Ishikawa (cell line): ENCODE results near the gene SAMSN1.

Experiments used
- CEBPB ChIP-seq: IDR thresholded peaks from 2 replicates; pipeline ENCODE4 v1.6.1; 2012
- EGR1 ChIP-seq: IDR thresholded peaks from 2 replicates; pipeline ENCODE4 v1.6.1; 2012
- EP300 ChIP-seq: IDR thresholded peaks from 2 replicates; pipeline ENCODE4 v1.6.1; 2012; ENCODE audit warnings: borderline replicate concordance
- TAF1 ChIP-seq: IDR thresholded peaks from 2 replicates; pipeline ENCODE4 v1.6.1; 2012; ENCODE audit warnings: low read depth, mild to moderate bottlenecking
- YY1 ChIP-seq: IDR thresholded peaks from 2 replicates; pipeline ENCODE4 v1.6.1; 2012; ENCODE audit warnings: low read depth
- TF ChIP-seq, protein P1 (sequence below): IDR thresholded peaks from 2 replicates; pipeline ENCODE4 v1.6.1; 2012; ENCODE audit warnings: low read depth, mild to moderate bottlenecking

DNA sequence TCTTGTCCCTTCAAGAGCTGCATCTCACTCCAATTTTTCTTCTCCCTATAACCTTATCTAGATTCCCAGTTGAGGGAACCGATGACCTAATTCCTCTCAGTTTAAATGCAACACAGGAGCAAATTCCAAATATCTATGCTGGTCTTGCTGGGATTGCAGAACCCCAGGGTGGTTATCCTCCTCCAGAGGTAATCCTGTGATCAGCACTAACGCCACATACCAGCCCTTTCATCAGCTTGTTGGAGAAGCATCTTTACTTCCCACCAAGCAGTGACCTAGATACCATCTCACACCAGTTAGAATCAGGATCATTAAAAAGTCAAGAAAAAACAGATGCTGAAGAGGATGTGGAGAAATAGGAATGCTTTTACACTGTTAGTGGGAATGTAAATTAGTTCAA, 52.4 kb downstream of the SAMSN1 start:
- TF ChIP-seq, protein P1, sequence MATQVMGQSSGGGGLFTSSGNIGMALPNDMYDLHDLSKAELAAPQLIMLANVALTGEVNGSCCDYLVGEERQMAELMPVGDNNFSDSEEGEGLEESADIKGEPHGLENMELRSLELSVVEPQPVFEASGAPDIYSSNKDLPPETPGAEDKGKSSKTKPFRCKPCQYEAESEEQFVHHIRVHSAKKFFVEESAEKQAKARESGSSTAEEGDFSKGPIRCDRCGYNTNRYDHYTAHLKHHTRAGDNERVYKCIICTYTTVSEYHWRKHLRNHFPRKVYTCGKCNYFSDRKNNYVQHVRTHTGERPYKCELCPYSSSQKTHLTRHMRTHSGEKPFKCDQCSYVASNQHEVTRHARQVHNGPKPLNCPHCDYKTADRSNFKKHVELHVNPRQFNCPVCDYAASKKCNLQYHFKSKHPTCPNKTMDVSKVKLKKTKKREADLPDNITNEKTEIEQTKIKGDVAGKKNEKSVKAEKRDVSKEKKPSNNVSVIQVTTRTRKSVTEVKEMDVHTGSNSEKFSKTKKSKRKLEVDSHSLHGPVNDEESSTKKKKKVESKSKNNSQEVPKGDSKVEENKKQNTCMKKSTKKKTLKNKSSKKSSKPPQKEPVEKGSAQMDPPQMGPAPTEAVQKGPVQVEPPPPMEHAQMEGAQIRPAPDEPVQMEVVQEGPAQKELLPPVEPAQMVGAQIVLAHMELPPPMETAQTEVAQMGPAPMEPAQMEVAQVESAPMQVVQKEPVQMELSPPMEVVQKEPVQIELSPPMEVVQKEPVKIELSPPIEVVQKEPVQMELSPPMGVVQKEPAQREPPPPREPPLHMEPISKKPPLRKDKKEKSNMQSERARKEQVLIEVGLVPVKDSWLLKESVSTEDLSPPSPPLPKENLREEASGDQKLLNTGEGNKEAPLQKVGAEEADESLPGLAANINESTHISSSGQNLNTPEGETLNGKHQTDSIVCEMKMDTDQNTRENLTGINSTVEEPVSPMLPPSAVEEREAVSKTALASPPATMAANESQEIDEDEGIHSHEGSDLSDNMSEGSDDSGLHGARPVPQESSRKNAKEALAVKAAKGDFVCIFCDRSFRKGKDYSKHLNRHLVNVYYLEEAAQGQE, result no peak
- no peak for TF ChIP-seq EGR1
- TF ChIP-seq EP300, result no peak
- no peak for TF ChIP-seq TAF1
- no peak for TF ChIP-seq CEBPB
- TF ChIP-seq YY1, result no peak
